ENCODE data around the gene SYTL1. TPM values are rescaled to one million over a fixed set of nuclear protein-coding genes. Genes with fewer than 3 reads are reported as not detected.

SYTL1 gene
- total and polyA plus RNA-seq, 9 of the 15 experiments (the other 6 are each of a cell fraction or from before 2014, with no cell fraction given): 0.04 to 9.3 (median 1.7) TPM

DNA sequence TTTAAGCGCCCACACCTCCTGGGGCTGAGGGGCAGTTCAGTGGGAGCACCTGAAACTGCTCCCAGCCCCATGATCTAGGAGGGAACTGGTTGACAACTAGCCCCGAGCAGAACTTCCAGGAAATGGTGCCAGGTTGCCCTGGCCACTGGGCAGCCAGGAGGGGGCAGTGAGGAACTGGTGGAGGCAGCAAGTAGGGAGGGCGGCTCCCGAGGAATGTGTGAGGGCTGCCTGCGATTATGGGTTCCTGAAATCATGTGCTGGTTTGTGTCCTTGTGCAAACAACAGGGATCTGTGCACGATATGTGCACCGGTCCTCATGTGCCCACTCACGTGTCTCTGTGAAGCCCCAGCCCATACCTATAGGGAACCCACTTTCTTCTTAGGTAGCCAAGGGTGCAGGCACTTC lies 60.5 kb downstream of the SYTL1 start (continued):
- TF ChIP-seq, protein P1, sequence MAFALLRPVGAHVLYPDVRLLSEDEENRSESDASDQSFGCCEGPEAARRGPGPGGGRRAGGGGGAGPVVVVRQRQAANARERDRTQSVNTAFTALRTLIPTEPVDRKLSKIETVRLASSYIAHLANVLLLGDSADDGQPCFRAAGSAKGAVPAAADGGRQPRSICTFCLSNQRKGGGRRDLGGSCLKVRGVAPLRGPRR (CRISPR knock-in tag; IDR thresholded peaks at IDR 0.05): no peak
- TF ChIP-seq CCNT2 (IDR thresholded peaks at IDR 0.05; ENCODE audit: borderline replicate concordance, extremely low read depth, insufficient read length, low read depth, low read length): no peak
- peak; percentile 47 for TF ChIP-seq POLR2B (IDR thresholded peaks at IDR 0.05; ENCODE audit: low read depth, partially characterized antibody)
- no peak for TF ChIP-seq XRCC5 (IDR thresholded peaks at IDR 0.05; ENCODE audit: low read depth, low read length)
- TF ChIP-seq GTF3C2 (IDR thresholded peaks at IDR 0.05; ENCODE audit: borderline replicate concordance, extremely low read depth, insufficient read length): no peak
- TF ChIP-seq, protein P2, sequence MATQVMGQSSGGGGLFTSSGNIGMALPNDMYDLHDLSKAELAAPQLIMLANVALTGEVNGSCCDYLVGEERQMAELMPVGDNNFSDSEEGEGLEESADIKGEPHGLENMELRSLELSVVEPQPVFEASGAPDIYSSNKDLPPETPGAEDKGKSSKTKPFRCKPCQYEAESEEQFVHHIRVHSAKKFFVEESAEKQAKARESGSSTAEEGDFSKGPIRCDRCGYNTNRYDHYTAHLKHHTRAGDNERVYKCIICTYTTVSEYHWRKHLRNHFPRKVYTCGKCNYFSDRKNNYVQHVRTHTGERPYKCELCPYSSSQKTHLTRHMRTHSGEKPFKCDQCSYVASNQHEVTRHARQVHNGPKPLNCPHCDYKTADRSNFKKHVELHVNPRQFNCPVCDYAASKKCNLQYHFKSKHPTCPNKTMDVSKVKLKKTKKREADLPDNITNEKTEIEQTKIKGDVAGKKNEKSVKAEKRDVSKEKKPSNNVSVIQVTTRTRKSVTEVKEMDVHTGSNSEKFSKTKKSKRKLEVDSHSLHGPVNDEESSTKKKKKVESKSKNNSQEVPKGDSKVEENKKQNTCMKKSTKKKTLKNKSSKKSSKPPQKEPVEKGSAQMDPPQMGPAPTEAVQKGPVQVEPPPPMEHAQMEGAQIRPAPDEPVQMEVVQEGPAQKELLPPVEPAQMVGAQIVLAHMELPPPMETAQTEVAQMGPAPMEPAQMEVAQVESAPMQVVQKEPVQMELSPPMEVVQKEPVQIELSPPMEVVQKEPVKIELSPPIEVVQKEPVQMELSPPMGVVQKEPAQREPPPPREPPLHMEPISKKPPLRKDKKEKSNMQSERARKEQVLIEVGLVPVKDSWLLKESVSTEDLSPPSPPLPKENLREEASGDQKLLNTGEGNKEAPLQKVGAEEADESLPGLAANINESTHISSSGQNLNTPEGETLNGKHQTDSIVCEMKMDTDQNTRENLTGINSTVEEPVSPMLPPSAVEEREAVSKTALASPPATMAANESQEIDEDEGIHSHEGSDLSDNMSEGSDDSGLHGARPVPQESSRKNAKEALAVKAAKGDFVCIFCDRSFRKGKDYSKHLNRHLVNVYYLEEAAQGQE (IDR thresholded peaks at IDR 0.05; ENCODE audit: borderline replicate concordance): peak; percentile 23; the same call in 1 of the 2 replicates
- TF ChIP-seq, protein P2 (CRISPR knock-in tag; IDR thresholded peaks at IDR 0.05; ENCODE audit: low read depth): no peak
- no peak for TF ChIP-seq TCFL5 (CRISPR knock-in tag; conservative IDR thresholded peaks at IDR 0.05)
- no peak for TF ChIP-seq ADNP (tag; IDR thresholded peaks at IDR 0.05)
- TF ChIP-seq ATF1 (CRISPR knock-in tag; IDR thresholded peaks at IDR 0.05): no peak
- no peak for TF ChIP-seq ATF1 (tag; IDR thresholded peaks at IDR 0.05)
- no peak for TF ChIP-seq CREBBP (IDR thresholded peaks at IDR 0.05; ENCODE audit: low read depth, low read length)
- no peak for TF ChIP-seq U2AF1 (optimal IDR thresholded peaks at IDR 0.05; ENCODE audit: low read depth, low read length)
- TF ChIP-seq HNRNPL (IDR thresholded peaks at IDR 0.05; ENCODE audit: low read depth, low read length): no peak
- 0 out of 2 replicates have a peak, but pooled peaks have one; percentile 46 for TF ChIP-seq POLR2AphosphoS5 (IDR thresholded peaks at IDR 0.05; ENCODE audit: control insufficient read depth, insufficient read depth, low read depth, low read length)
- no peak for TF ChIP-seq MYC (IDR thresholded peaks at IDR 0.05; ENCODE audit: low read depth, low read length)
- no peak for TF ChIP-seq MYC (CRISPR knock-in tag; IDR thresholded peaks at IDR 0.05; ENCODE audit: borderline replicate concordance, low read depth)
- no peak for TF ChIP-seq ZNF146 (CRISPR knock-in tag; IDR thresholded peaks at IDR 0.05; ENCODE audit: unreplicated experiment)
- TF ChIP-seq SMAD2 (IDR thresholded peaks at IDR 0.05; ENCODE audit: low read depth, low read length): no peak

All from K562 (cell line).